ENCODE results near the gene ABCD2.
A peak's percentile ranks its signal among the peaks of the same experiment; 100 is the strongest.
"Not testable (repeated sequence)": the region's sequence is repeated elsewhere in the genome, so short reads cannot be mapped to it uniquely, and the experiment has no call there.

The ABCD2 gene

GRCh38 chr12:39619660-39620433 lies at the start of gene ABCD2:
Gene ABCD2 (minus strand): TSS chr12:39619803. CDS start chr12:39619615, 188 bp downstream.
- DNase-seq, result peak; percentile 85

- no peak for DNase-seq
Observed at GRCh38 chr12:39660101-39660500, 40.5 kb upstream of the ABCD2 start.

GRCh38 chr12:39647383-39647782 lies 27.8 kb upstream of the ABCD2 start:
- no peak for DNase-seq

GRCh38 chr12:39646963-39647362 lies 27.4 kb upstream of the ABCD2 start:
- DNase-seq, result no peak

GRCh38 chr12:39643052-39643451 lies 23.4 kb upstream of the ABCD2 start:
- DNase-seq, result no peak

- no peak for DNase-seq
Observed at GRCh38 chr12:39638840-39639239, 19.2 kb upstream of the ABCD2 start.

- no peak for DNase-seq
Observed at GRCh38 chr12:39638178-39638577, 18.6 kb upstream of the ABCD2 start.

GRCh38 chr12:39632670-39633069 lies 13.1 kb upstream of the ABCD2 start:
- DNase-seq, result no peak

- DNase-seq, result no peak
Observed at GRCh38 chr12:39628836-39629235, 9.2 kb upstream of the ABCD2 start.

- no peak for DNase-seq
Observed at GRCh38 chr12:39627914-39628313, 8.3 kb upstream of the ABCD2 start.

- DNase-seq, result no peak
Observed at GRCh38 chr12:39626033-39626814, 6.6 kb upstream of the ABCD2 start.

GRCh38 chr12:39623919-39624318 lies 4.3 kb upstream of the ABCD2 start:
- DNase-seq, result no peak

- not testable (repeated sequence) for DNase-seq
Observed at GRCh38 chr12:39623160-39623559, 3.6 kb upstream of the ABCD2 start.

- no peak for DNase-seq
Observed at GRCh38 chr12:39622306-39622705, 2.7 kb upstream of the ABCD2 start.

GRCh38 chr12:39621670-39622069 lies 2.1 kb upstream of the ABCD2 start:
- DNase-seq, result no peak

- DNase-seq, result no peak
Observed at GRCh38 chr12:39620659-39621658, 1.4 kb upstream of the ABCD2 start.

- DNase-seq, result peak; percentile 80
Observed at GRCh38 chr12:39619316-39619659, 315 bp downstream of the ABCD2 start.

- DNase-seq, result no peak
Observed at GRCh38 chr12:39618701-39619100, 902 bp downstream of the ABCD2 start.

GRCh38 chr12:39617887-39618286 lies 1.7 kb downstream of the ABCD2 start:
- DNase-seq, result no peak

- no peak for DNase-seq
Observed at GRCh38 chr12:39616666-39617065, 2.9 kb downstream of the ABCD2 start.

GRCh38 chr12:39616251-39616650 lies 3.4 kb downstream of the ABCD2 start:
- no peak for DNase-seq

GRCh38 chr12:39613525-39613924 lies 6.1 kb downstream of the ABCD2 start:
- no peak for DNase-seq

- DNase-seq, result no peak
Observed at GRCh38 chr12:39612250-39612649, 7.4 kb downstream of the ABCD2 start.
